GM12864 (cell line): ENCODE measurements around the gene COL27A1.

Experiments used
- DNase-seq: peaks from one replicate; pipeline ENCODE4 v3.0.0-alpha.2; 2011; ENCODE audit warnings: low read depth
- H3K4me3 ChIP-seq: 2 replicates; pipeline ENCODE4 v1.5.1; 2011; ENCODE audit warnings: mild to moderate bottlenecking, low read depth, low read length, control low read depth
- TF ChIP-seq, protein P1 (sequence below): IDR thresholded peaks from 2 replicates; pipeline ENCODE4 v1.5.1; 2011; ENCODE audit warnings: low read depth, mild to moderate bottlenecking, moderate library complexity, low read length, control low read depth, inconsistent platforms; ENCODE audit errors: missing control alignments

The COL27A1 gene

GRCh38 chr9:114274217-114274616, 118.9 kb downstream of the COL27A1 start:
- H3K4me3 ChIP-seq, result no peak overlapping the region
- DNase-seq, result no peak
- TF ChIP-seq, protein P1, sequence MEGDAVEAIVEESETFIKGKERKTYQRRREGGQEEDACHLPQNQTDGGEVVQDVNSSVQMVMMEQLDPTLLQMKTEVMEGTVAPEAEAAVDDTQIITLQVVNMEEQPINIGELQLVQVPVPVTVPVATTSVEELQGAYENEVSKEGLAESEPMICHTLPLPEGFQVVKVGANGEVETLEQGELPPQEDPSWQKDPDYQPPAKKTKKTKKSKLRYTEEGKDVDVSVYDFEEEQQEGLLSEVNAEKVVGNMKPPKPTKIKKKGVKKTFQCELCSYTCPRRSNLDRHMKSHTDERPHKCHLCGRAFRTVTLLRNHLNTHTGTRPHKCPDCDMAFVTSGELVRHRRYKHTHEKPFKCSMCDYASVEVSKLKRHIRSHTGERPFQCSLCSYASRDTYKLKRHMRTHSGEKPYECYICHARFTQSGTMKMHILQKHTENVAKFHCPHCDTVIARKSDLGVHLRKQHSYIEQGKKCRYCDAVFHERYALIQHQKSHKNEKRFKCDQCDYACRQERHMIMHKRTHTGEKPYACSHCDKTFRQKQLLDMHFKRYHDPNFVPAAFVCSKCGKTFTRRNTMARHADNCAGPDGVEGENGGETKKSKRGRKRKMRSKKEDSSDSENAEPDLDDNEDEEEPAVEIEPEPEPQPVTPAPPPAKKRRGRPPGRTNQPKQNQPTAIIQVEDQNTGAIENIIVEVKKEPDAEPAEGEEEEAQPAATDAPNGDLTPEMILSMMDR, result no peak

- TF ChIP-seq, protein P1, result no peak
- H3K4me3 ChIP-seq, result no peak overlapping the region
- no peak for DNase-seq
Measured at GRCh38 chr9:114275246-114276004, 120.1 kb downstream of the COL27A1 start.

GRCh38 chr9:114276908-114277821, 121.8 kb downstream of the COL27A1 start:
- no peak for DNase-seq

DNA sequence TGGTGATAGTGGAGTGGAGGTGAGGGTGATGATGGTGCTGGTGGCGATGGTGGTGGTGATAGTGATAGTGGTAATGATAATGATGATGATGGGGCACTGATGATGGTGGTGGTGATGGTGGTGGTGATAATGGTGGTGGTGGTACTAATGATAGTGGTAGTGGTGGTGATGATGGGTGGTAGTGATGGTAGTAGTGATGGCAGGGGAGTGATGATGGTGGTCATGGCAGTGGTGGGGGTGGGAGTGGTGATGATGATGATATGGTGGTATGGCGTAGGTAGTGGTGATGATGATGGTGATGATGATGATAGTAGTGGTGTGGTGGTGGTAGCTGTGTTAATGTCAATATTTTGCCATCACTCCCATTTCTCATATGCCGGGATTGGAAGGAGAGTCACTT, 123.0 kb downstream of the COL27A1 start:
- TF ChIP-seq, protein P1, result no peak
- no peak for DNase-seq
- H3K4me3 ChIP-seq, result no peak overlapping the region

More at GRCh38 chr9:114276908-114277821, 121.8 kb downstream of the COL27A1 start:
- H3K4me3 ChIP-seq, result no peak overlapping the region
- TF ChIP-seq, protein P1, result no peak

GRCh38 chr9:114278881-114279570, 123.7 kb downstream of the COL27A1 start:
- no peak for DNase-seq
- no peak overlapping the region for H3K4me3 ChIP-seq
- TF ChIP-seq, protein P1, result no peak

GRCh38 chr9:114279693-114280092, 124.4 kb downstream of the COL27A1 start:
- TF ChIP-seq, protein P1, result no peak
- no peak for DNase-seq
- H3K4me3 ChIP-seq, result no peak overlapping the region
